H1 (cell line): Measurements from ENCODE around the gene ITPKB. TPM values are rescaled to one million over a fixed set of nuclear protein-coding genes. Genes with fewer than 3 reads are reported as not detected.

Experiments
- CTCF ChIA-PET: fragments of 300-600 bp; sonication (Branson Sonifier 250); formaldehyde crosslinking; loops from one replicate; lab custom pipeline; 2021; ENCODE audit not compliant: partially characterized antibody; lab: Charles Lee
- POLR2A ChIA-PET: fragments of 300-600 bp; sonication (Branson Sonifier 250); formaldehyde crosslinking; loops from one replicate; lab custom pipeline; 2021; ENCODE audit warnings: inconsistent platforms; ENCODE audit not compliant: partially characterized antibody; lab: Charles Lee
- DNase-seq, 2 experiments: peaks; one replicate each; pipeline versions ENCODE4 v3.0.0 to v3.0.0-alpha.2; 2010 to 2022; ENCODE audit warnings: low spot score in 2 of 2, low read depth in 1 of 2, mixed read lengths in 1 of 2
- FAIRE-seq: peaks from 2 replicates; lab custom pipeline; 2011; peaks lifted over from hg19 to GRCh38; lab: Jason Lieb, UNC
- H2AFZ ChIP-seq: 2 replicates; pipeline ENCODE4 v1.8.1; 2012; ENCODE audit warnings: low read length, inconsistent platforms
- H2AK5ac ChIP-seq: 2 replicates; pipeline ENCODE4 v1.6.1; 2013; ENCODE audit warnings: low read depth, low read length
- H2BK120ac ChIP-seq: replicated peaks from 2 replicates; pipeline ENCODE3; 2013; ENCODE audit warnings: low read depth, low read length, inconsistent platforms
- H2BK12ac ChIP-seq: 2 replicates; pipeline ENCODE4 v1.6.1; 2013; ENCODE audit warnings: low read depth, low read length
- H2BK15ac ChIP-seq: 2 replicates; pipeline ENCODE4 v1.6.1; 2013; ENCODE audit warnings: low read length
- H2BK20ac ChIP-seq: 2 replicates; pipeline ENCODE4 v1.6.1; 2013; ENCODE audit warnings: low read length
- H2BK5ac ChIP-seq: 2 replicates; pipeline ENCODE4 v1.6.1; 2013; ENCODE audit warnings: low read depth, low read length
- H3K14ac ChIP-seq: 2 replicates; pipeline ENCODE4 v1.6.1; 2013; ENCODE audit warnings: inconsistent platforms; ENCODE audit not compliant: insufficient read length
- H3K18ac ChIP-seq: 2 replicates; pipeline ENCODE4 v1.6.1; 2013; ENCODE audit warnings: low read length; ENCODE audit errors: extremely low read depth
- H3K23ac ChIP-seq: 2 replicates; pipeline ENCODE4 v1.6.1; 2013; ENCODE audit warnings: inconsistent platforms; ENCODE audit not compliant: insufficient read length
- H3K23me2 ChIP-seq: 2 replicates; pipeline ENCODE4 v1.6.1; 2013; ENCODE audit warnings: low read depth, low read length
- H3K27ac ChIP-seq: 2 replicates; pipeline ENCODE4 v1.6.1; 2011; ENCODE audit warnings: low read depth, low read length, inconsistent platforms
- H3K27me3 ChIP-seq, 4 experiments: replicated peaks in 1 of 4; 1 replicate in 1 of 4; 2 replicates in 3 of 4; pipeline versions ENCODE4 v1.6.1 to v1.8.1; 2011 to 2013; ENCODE audit warnings: low read length in 3 of 4, mild to moderate bottlenecking in 3 of 4, inconsistent platforms in 2 of 4, mixed read lengths in 2 of 4, moderate library complexity in 1 of 4; ENCODE audit not compliant: control insufficient read depth in 3 of 4, insufficient read depth in 3 of 4; ENCODE audit errors: extremely low read depth in 1 of 4
- H3K36me3 ChIP-seq, 4 experiments: 2 replicates each; pipeline versions ENCODE4 v1.6.1 to v1.8.1; 2011 to 2013; ENCODE audit warnings: mild to moderate bottlenecking in 4 of 4, low read length in 3 of 4, moderate library complexity in 2 of 4, control low read depth in 1 of 4, inconsistent platforms in 1 of 4; ENCODE audit not compliant: insufficient read depth in 4 of 4, control insufficient read depth in 2 of 4
- H3K4ac ChIP-seq: replicated peaks from 2 replicates; pipeline ENCODE3; 2013; ENCODE audit warnings: low read length, low read depth, mixed read lengths, inconsistent platforms; ENCODE audit not compliant: insufficient read length
- H3K4me1 ChIP-seq, 4 experiments: replicated peaks in 1 of 4; 1 replicate in 1 of 4; 2 replicates in 3 of 4; pipeline versions ENCODE4 v1.6.1 to v1.8.1; 2011 to 2013; ENCODE audit warnings: low read length in 3 of 4, inconsistent platforms in 2 of 4, mixed read lengths in 1 of 4; ENCODE audit not compliant: insufficient read depth in 4 of 4, control insufficient read depth in 3 of 4
- H3K4me2 ChIP-seq, 2 experiments: 2 replicates each; pipeline versions ENCODE4 v1.6.1 to v1.8.1; 2011 to 2013; ENCODE audit warnings: low read depth in 2 of 2, low read length in 2 of 2, control low read depth in 1 of 2, inconsistent platforms in 1 of 2, mild to moderate bottlenecking in 1 of 2; ENCODE audit not compliant: insufficient read depth in 1 of 2
- H3K4me3 ChIP-seq, 4 experiments: fragments of 200-600, 300-600 bp in 1 of 4; sonication (generic), shearing (Covaris generic), sonication (Bioruptor Twin) in 1 of 4; 2 replicates each; pipeline versions ENCODE4 v1.5.1 to v1.8.1; 2011 to 2016; ENCODE audit warnings: low read length in 4 of 4, low read depth in 3 of 4, control low read depth in 2 of 4, inconsistent platforms in 2 of 4, mild to moderate bottlenecking in 2 of 4, mixed read lengths in 1 of 4, moderate library complexity in 1 of 4; ENCODE audit not compliant: insufficient read depth in 2 of 4; ENCODE audit errors: extremely low read depth in 1 of 4
- H3K56ac ChIP-seq: replicated peaks from 2 replicates; pipeline ENCODE3; 2013; ENCODE audit warnings: low read depth, mild to moderate bottlenecking, mixed read lengths, low read length, inconsistent platforms; ENCODE audit not compliant: insufficient read length
- H3K79me1 ChIP-seq: 2 replicates; pipeline ENCODE4 v1.6.1; 2013; ENCODE audit warnings: low read depth, low read length, control low read depth
- H3K79me2 ChIP-seq, 2 experiments: 2 replicates each; pipeline versions ENCODE4 v1.6.1 to v1.8.1; 2012 to 2013; ENCODE audit warnings: low read length in 2 of 2, mild to moderate bottlenecking in 2 of 2, inconsistent platforms in 1 of 2; ENCODE audit not compliant: insufficient read depth in 2 of 2, control insufficient read depth in 1 of 2
- H3K9ac ChIP-seq, 4 experiments: replicated peaks in 1 of 4; 1 replicate in 1 of 4; 2 replicates in 3 of 4; pipeline versions ENCODE4 v1.6.1 to v1.8.1; 2011 to 2013; ENCODE audit warnings: low read depth in 3 of 4, low read length in 3 of 4, control low read depth in 2 of 4, mild to moderate bottlenecking in 2 of 4, moderate library complexity in 2 of 4, inconsistent platforms in 1 of 4; ENCODE audit errors: extremely low read depth in 1 of 4
- H3K9me3 ChIP-seq, 2 experiments: 2 replicates each; pipeline versions ENCODE4 v1.6.1 to v1.8.1; 2012 to 2013; ENCODE audit warnings: mild to moderate bottlenecking in 2 of 2, moderate library complexity in 2 of 2, control low read depth in 1 of 2, inconsistent platforms in 1 of 2, low read depth in 1 of 2, low read length in 1 of 2, mixed read lengths in 1 of 2; ENCODE audit not compliant: insufficient read depth in 2 of 2
- H4K20me1 ChIP-seq, 2 experiments: replicated peaks in 1 of 2; 2 replicates each; pipeline versions ENCODE3 to v1.8.1; 2011 to 2013; ENCODE audit warnings: inconsistent platforms in 2 of 2, low read length in 2 of 2, mild to moderate bottlenecking in 1 of 2; ENCODE audit not compliant: insufficient read depth in 2 of 2, control insufficient read depth in 1 of 2
- H4K5ac ChIP-seq: 2 replicates; pipeline ENCODE4 v1.6.1; 2013; ENCODE audit warnings: low read length, low read depth, mixed read lengths, inconsistent platforms; ENCODE audit not compliant: insufficient read length
- H4K8ac ChIP-seq: 2 replicates; pipeline ENCODE4 v1.8.0; 2013; ENCODE audit warnings: mild to moderate bottlenecking, moderate library complexity, low read length, inconsistent platforms; ENCODE audit not compliant: insufficient read depth; ENCODE audit errors: extremely low read depth
- H4K91ac ChIP-seq: replicated peaks from 2 replicates; pipeline ENCODE3; 2013; ENCODE audit warnings: low read length, mixed read lengths, inconsistent platforms; ENCODE audit not compliant: insufficient read length
- CHD1 ChIP-seq: IDR thresholded peaks from 2 replicates; pipeline ENCODE4 v1.6.1; 2012; ENCODE audit warnings: low read depth, low read length, improper control_type of control experiment
- HDAC6 ChIP-seq: IDR thresholded peaks from one replicate; pipeline ENCODE4 v1.7.1; 2012; ENCODE audit warnings: low read depth, mild to moderate bottlenecking, inconsistent platforms, low read length, moderate library complexity
- POLR2A ChIP-seq, 2 experiments: IDR thresholded peaks; 1 replicate in 1 of 2; 2 replicates in 1 of 2; pipeline ENCODE4 v1.6.1; 2011; ENCODE audit warnings: low read depth in 2 of 2, low read length in 2 of 2, mild to moderate bottlenecking in 2 of 2; ENCODE audit errors: control extremely low read depth in 1 of 2
- POU5F1 ChIP-seq: IDR thresholded peaks from 2 replicates; pipeline ENCODE4 v1.6.1; 2011; ENCODE audit warnings: low read depth, mild to moderate bottlenecking, low read length, moderate library complexity
- RBBP5 ChIP-seq: IDR thresholded peaks from 2 replicates; pipeline ENCODE4 v1.7.1; 2012; ENCODE audit warnings: low read depth, mild to moderate bottlenecking, inconsistent platforms, low read length, moderate library complexity, borderline replicate concordance
- RNF2 ChIP-seq: fragments of 200-900, 300-1000 bp; sonication (generic); IDR thresholded peaks from 2 replicates; pipeline ENCODE4 v1.7.1; 2016; ENCODE audit warnings: borderline replicate concordance, low read depth, mild to moderate bottlenecking, antibody characterized with exemption, low read length; ENCODE audit not compliant: poor library complexity, severe bottlenecking; ENCODE audit errors: missing control alignments
- SIRT6 ChIP-seq: IDR thresholded peaks from one replicate; pipeline ENCODE4 v1.7.1; 2012; ENCODE audit warnings: low read length, inconsistent platforms
- SP2 ChIP-seq: IDR thresholded peaks from 2 replicates; pipeline ENCODE4 v1.6.1; 2012; ENCODE audit warnings: mild to moderate bottlenecking, low read length, inconsistent platforms
- SP4 ChIP-seq: IDR thresholded peaks from 2 replicates; pipeline ENCODE4 v1.6.1; 2012; ENCODE audit warnings: low read length, inconsistent platforms
- WGBS, 2 experiments: shearing (Covaris generic) in 1 of 2; methylation state at CpG; one replicate each; pipeline versions ENCODE4 v1.1.6 to v1.1.7; 2013 to 2015; ENCODE audit warnings: low lambda C conversion rate in 2 of 2, mixed read lengths in 2 of 2, inconsistent platforms in 1 of 2, low coverage in 1 of 2, missing lambda C conversion rate in 1 of 2; ENCODE audit not compliant: insufficient replicate concordance in 2 of 2, insufficient coverage in 1 of 2, insufficient read length in 1 of 2; ENCODE audit errors: extremely low coverage in 1 of 2, missing lambda C conversion rate in 1 of 2; 5-methylcytosine and 5-hydroxymethylcytosine counted together
- polyA plus RNA-seq, 7 experiments: library from polyadenylated mRNA; depleted of rRNA in 3 of 7; stranded (reverse) in 5 of 7; unstranded in 2 of 7; fragments of >200 nt in 5 of 7; fragments of 200-250 nt in 2 of 7; gene quantifications; 1 replicate in 5 of 7; 2 replicates in 1 of 7; 4 replicates in 1 of 7; pipeline versions ENCODE4 v1.2.1 to v1.2.3, GENCODE V29; 2011 to 2013; ENCODE audit warnings: missing spikeins in 2 of 7, mixed read lengths in 2 of 7
- total RNA-seq: library from RNA; stranded (reverse); fragmentation: NEBNext Ultra II Directional; extraction: Animal tissue kit (Norgen Biotek cat#: 25700); gene quantifications from 2 replicates; pipeline ENCODE4 v1.2.1, GENCODE V29; 2021
- TF ChIP-seq, protein P1 (sequence below): IDR thresholded peaks from 2 replicates; pipeline ENCODE4 v1.6.1; 2011; ENCODE audit warnings: low read length, improper control_type of control experiment
- TF ChIP-seq, protein P2 (sequence below): IDR thresholded peaks from 2 replicates; pipeline ENCODE4 v1.6.1; 2012; ENCODE audit warnings: inconsistent platforms
- TF ChIP-seq, protein P3 (sequence below): IDR thresholded peaks from 2 replicates; pipeline ENCODE4 v1.6.1; 2012; ENCODE audit warnings: inconsistent platforms

The ITPKB gene
- total and polyA plus RNA-seq, 2 of the 8 experiments (the other 6 are each of a cell fraction or from before 2014, with no cell fraction given), result 1.7 to 4.8 TPM

DNA sequence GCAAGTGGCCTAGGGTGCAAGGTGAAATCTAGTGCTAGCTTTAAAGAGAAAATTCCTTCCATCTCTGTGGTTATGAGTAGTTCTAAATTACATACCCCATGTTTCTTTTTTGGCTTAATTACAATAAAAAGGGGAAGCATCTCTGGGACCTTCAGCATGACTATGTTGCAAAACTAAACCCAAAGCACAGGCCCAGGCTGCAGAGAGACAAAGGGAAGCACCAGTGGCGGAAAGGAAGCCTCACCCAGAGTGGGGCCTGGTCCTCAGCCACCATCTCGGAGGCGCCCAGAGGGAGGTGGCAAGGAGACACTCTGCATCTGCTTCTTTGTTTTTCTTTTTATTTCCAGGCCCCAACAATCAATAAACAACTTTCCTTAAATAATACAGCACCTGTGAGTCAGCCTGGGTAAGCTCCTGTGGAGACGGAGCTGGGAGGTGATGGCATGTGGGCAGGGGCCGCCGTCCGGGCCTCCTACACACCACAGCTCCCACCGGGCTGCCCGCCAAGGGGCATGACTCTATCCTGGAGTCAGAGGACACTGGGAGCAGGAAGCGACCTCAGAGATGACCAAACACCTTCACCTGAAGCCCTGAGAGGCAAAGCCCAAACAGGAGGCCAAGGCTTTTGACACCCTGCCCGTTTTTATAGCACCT, 21.7 kb downstream of the ITPKB start:
- H3K56ac ChIP-seq, result no peak overlapping the region
- H3K14ac ChIP-seq, result no peak overlapping the region
- WGBS, 2 experiments, result 94% methylated on average over 11 of the region's 11 CpGs; no CpG with 5 or more reads in 1 of the 2 experiments
- 0 out of 2 replicates have a peak, but pooled peaks cover 2% of the 10 kb centered on the region for H3K23me2 ChIP-seq
- DNase-seq, result no peak
- H3K79me1 ChIP-seq, result peaks cover 2% of the 10 kb centered on the region; the same call in 1 of the 2 replicates
- H3K4me2 ChIP-seq, result no peak overlapping the region
- no peak overlapping the region for H3K27ac ChIP-seq
- H4K5ac ChIP-seq, result no peak overlapping the region
- no peak for FAIRE-seq
- no peak overlapping the region for H2BK120ac ChIP-seq
- no peaks in the 10 kb centered on the region for H3K79me2 ChIP-seq
- H3K4me1 ChIP-seq, result peaks cover 0 to 1% (median 0%) of the 10 kb centered on the region in 4 experiments; a peak in 1 of 7 replicates
- H4K91ac ChIP-seq, result no peak overlapping the region
- H3K9ac ChIP-seq, result no peak overlapping the region
- ChIA-PET POLR2A (no interaction called here), CTCF (interaction anchor here (0.6 to 0.9 kb wide), 2 partner anchors 13 to 29 kb away, joined by 3 read pairs; no protein-coding TSS in a partner anchor)
- H3K36me3 ChIP-seq, result no peaks in the 10 kb centered on the region
- no peak overlapping the region for H2BK20ac ChIP-seq
- H4K8ac ChIP-seq, result no peak overlapping the region
- H3K23ac ChIP-seq, result no peak overlapping the region
- no peak overlapping the region for H2BK5ac ChIP-seq
- no peak overlapping the region for H3K18ac ChIP-seq
- no peak overlapping the region for H3K4ac ChIP-seq
- H2BK12ac ChIP-seq, result no peak overlapping the region
- H2AK5ac ChIP-seq, result no peak overlapping the region
- no peak overlapping the region for H2BK15ac ChIP-seq
- no peaks in the 10 kb centered on the region for H3K27me3 ChIP-seq
- no peaks in the 10 kb centered on the region; a peak in 1 of 4 replicates for H3K9me3 ChIP-seq
- no peaks in the 10 kb centered on the region for H4K20me1 ChIP-seq
- H3K4me3 ChIP-seq, result no peak overlapping the region
- H2AFZ ChIP-seq, result no peak overlapping the region
- TF ChIP-seq, protein P1, sequence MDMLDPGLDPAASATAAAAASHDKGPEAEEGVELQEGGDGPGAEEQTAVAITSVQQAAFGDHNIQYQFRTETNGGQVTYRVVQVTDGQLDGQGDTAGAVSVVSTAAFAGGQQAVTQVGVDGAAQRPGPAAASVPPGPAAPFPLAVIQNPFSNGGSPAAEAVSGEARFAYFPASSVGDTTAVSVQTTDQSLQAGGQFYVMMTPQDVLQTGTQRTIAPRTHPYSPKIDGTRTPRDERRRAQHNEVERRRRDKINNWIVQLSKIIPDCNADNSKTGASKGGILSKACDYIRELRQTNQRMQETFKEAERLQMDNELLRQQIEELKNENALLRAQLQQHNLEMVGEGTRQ, result no peak
- TF ChIP-seq, protein P2, sequence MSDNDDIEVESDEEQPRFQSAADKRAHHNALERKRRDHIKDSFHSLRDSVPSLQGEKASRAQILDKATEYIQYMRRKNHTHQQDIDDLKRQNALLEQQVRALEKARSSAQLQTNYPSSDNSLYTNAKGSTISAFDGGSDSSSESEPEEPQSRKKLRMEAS, result no peak
- TF ChIP-seq SP4, result no peak
- no peak for TF ChIP-seq SIRT6
- TF ChIP-seq HDAC6, result no peak
- TF ChIP-seq POU5F1, result no peak
- TF ChIP-seq, protein P3, sequence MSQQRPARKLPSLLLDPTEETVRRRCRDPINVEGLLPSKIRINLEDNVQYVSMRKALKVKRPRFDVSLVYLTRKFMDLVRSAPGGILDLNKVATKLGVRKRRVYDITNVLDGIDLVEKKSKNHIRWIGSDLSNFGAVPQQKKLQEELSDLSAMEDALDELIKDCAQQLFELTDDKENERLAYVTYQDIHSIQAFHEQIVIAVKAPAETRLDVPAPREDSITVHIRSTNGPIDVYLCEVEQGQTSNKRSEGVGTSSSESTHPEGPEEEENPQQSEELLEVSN, result no peak
- TF ChIP-seq SP2, result no peak
- TF ChIP-seq CHD1, result no peak
- TF ChIP-seq RBBP5, result no peak
- TF ChIP-seq RNF2, result no peak
- TF ChIP-seq POLR2A (IDR thresholded peaks at IDR 0.05; ENCODE audit: control extremely low read depth in 1 of 2, low read depth in 2 of 2, low read length in 2 of 2), result no peak
